Lung (tissue), 12 donors: Measurements from ENCODE around the gene P2RX7. TPM values are rescaled to one million over a fixed set of nuclear protein-coding genes. Genes with fewer than 3 reads are reported as not detected.
"Not testable (repeated sequence)": the region's sequence is repeated elsewhere in the genome, so short reads cannot be mapped to it uniquely, and the experiment has no call there.

ENCODE experiments used
- ATAC-seq: fragments of 200-7000 bp; cut with Tn5 transposase; one replicate; pipeline ENCODE4 v1.9.1; 2020; ENCODE audit warnings: moderate number of reproducible peaks; ENCODE audit not compliant: insufficient read depth, low FRiP score
- DNase-seq, 3 donors: peaks; one replicate each; pipeline ENCODE4 v3.0.0-alpha.2; 2013 to 2017
- H3K27ac ChIP-seq, 2 donors: one replicate each; pipeline ENCODE4 v1.5.1; 2013; ENCODE audit warnings: mild to moderate bottlenecking in 2 of 2, moderate library complexity in 2 of 2, control low read depth in 1 of 2, inconsistent platforms in 1 of 2, low read depth in 1 of 2, low read length in 1 of 2
- H3K27me3 ChIP-seq, 3 donors: one replicate each; pipeline ENCODE4 v1.5.1; 2013; ENCODE audit warnings: low read length in 2 of 3; ENCODE audit not compliant: control insufficient read depth in 3 of 3, insufficient read depth in 3 of 3
- H3K36me3 ChIP-seq, 4 donors: one replicate each; pipeline ENCODE4 v1.5.1; 2013; ENCODE audit warnings: low read length in 4 of 4, mild to moderate bottlenecking in 1 of 4, moderate library complexity in 1 of 4; ENCODE audit not compliant: control insufficient read depth in 4 of 4, insufficient read depth in 4 of 4
- H3K4me1 ChIP-seq, 5 donors: one replicate each; pipeline ENCODE4 v1.5.1; 2013; ENCODE audit warnings: low read length in 5 of 5, mild to moderate bottlenecking in 2 of 5, moderate library complexity in 1 of 5; ENCODE audit not compliant: control insufficient read depth in 5 of 5, insufficient read depth in 5 of 5
- H3K4me3 ChIP-seq: one replicate; pipeline ENCODE4 v1.5.1; 2013; ENCODE audit warnings: mild to moderate bottlenecking, control low read depth, moderate library complexity
- H3K9ac ChIP-seq, 2 donors: one replicate each; pipeline ENCODE4 v1.5.1; 2013; ENCODE audit warnings: low read length in 2 of 2, control low read depth in 1 of 2; ENCODE audit not compliant: insufficient read depth in 1 of 2
- H3K9me3 ChIP-seq, 4 donors: one replicate each; pipeline ENCODE4 v1.5.1; 2013; ENCODE audit warnings: low read length in 3 of 4, mild to moderate bottlenecking in 1 of 4, moderate library complexity in 1 of 4; ENCODE audit not compliant: control insufficient read depth in 4 of 4, insufficient read depth in 3 of 4
- WGBS, 2 donors: extraction: QIAGEN DNeasy Blood & Tissue Kit; methylation state at CpG; one replicate each; pipeline ENCODE4 v1.1.7; 2013; 5-methylcytosine and 5-hydroxymethylcytosine counted together
- polyA plus RNA-seq, 2 donors: library from polyadenylated mRNA; stranded (reverse); fragments of 200-250 nt; gene quantifications; one replicate each; pipeline ENCODE4 v1.2.1, GENCODE V29; 2013
- total RNA-seq, 2 donors: library from RNA; depleted of rRNA in 1 of 2; stranded (reverse); fragments of >200 nt in 1 of 2; gene quantifications; one replicate each; pipeline ENCODE4 v1.2.1, GENCODE V29; 2014 to 2021
- TF ChIP-seq, protein P1 (sequence below): IDR thresholded peaks from 2 replicates; pipeline ENCODE4 v1.5.1; 2012; ENCODE audit warnings: mild to moderate bottlenecking; ENCODE audit errors: control extremely low read depth, extremely low read depth
- donor health status: control.
- donor health status: control.
- donor health status: Bipolar disorder and iron deficiency.
- donor health status: healthy.
- donor health status: DM: yes; HTN: yes; CAD: no.

Gene P2RX7
- total and polyA plus RNA-seq, 4 donors: 5.3 to 17.1 (median 8.3) TPM

DNA sequence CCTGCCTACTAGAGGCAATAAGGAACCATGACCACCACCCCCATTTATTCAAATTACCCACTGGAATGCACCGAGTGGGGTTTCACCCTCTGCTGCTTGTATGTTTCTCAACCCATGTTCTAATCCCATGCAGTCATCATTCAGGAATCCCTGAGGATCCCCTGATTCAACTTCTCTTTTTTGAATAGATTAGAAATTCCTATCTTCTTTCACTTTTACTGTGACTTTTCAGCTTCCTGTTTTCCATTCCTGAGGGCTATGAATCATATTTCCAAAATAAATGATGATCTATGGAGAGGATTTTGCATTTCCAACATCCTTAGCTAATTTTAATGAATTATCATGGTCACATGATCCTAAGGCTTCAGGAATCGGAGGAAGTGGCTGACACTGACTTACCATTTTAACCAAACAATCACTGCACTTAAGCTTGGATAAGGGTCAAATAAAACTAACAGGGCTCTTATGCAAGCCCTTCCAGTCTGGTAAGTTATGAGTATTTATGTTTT is 57.9 kb downstream of the P2RX7 start:
- DNase-seq: no peak
- no peak overlapping the region for H3K9ac ChIP-seq
- peak; percentile 75 for ATAC-seq

DNA sequence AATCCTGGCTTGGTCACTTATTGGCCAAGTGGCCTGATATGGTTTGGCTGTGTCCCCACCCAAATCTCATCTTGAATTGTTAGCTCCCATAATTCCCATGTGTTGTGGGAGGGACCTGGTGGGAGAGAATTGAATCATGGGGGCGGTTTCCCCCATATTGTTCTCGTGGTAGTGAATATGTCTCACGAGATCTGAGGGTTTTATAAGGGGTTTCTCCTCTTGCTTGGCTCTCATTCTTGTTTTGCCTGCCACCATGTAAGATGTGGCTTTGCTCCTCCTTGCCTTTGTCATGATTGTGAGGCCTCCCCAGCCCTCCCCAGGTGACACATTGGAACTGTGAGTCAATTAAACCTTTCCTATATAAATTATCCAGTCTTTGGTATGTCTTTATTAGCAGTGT is 58.5 kb downstream of the P2RX7 start:
- peaks cover 0 to 1% (median 0%) of the 10 kb centered on the region in 4 donors for H3K9me3 ChIP-seq
- DNase-seq (no peak), ATAC-seq (no peak)
- TF ChIP-seq, protein P1, sequence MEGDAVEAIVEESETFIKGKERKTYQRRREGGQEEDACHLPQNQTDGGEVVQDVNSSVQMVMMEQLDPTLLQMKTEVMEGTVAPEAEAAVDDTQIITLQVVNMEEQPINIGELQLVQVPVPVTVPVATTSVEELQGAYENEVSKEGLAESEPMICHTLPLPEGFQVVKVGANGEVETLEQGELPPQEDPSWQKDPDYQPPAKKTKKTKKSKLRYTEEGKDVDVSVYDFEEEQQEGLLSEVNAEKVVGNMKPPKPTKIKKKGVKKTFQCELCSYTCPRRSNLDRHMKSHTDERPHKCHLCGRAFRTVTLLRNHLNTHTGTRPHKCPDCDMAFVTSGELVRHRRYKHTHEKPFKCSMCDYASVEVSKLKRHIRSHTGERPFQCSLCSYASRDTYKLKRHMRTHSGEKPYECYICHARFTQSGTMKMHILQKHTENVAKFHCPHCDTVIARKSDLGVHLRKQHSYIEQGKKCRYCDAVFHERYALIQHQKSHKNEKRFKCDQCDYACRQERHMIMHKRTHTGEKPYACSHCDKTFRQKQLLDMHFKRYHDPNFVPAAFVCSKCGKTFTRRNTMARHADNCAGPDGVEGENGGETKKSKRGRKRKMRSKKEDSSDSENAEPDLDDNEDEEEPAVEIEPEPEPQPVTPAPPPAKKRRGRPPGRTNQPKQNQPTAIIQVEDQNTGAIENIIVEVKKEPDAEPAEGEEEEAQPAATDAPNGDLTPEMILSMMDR: no peak
- no peaks in the 10 kb centered on the region for H3K27me3 ChIP-seq
- H3K9ac ChIP-seq: no peak overlapping the region
- H3K36me3 ChIP-seq: peaks cover 0 to 2% (median 0%) of the 10 kb centered on the region in 4 donors
- H3K27ac ChIP-seq: no peak overlapping the region
- WGBS, 2 donors: 96 to 99% methylated on average over 3 of the region's 3 CpGs
- H3K4me3 ChIP-seq: no peak overlapping the region
- H3K4me1 ChIP-seq: peaks cover 0 to 2% (median 0%) of the 10 kb centered on the region in 5 donors

More for the DNA sequence above, 57.9 kb downstream of the P2RX7 start:
- Histone ChIP-seq H3K9me3 (peaks cover 0 to 3% (median 0%) of the 10 kb centered on the region in 4 donors), H3K27ac (no peak overlapping the region), H3K36me3 (peaks cover 0 to 3% (median 0%) of the 10 kb centered on the region in 4 donors), H3K4me1 (peaks cover 0 to 2% (median 0%) of the 10 kb centered on the region in 5 donors), H3K27me3 (no peaks in the 10 kb centered on the region), H3K4me3 (no peak overlapping the region)
- WGBS, 2 donors: 14 to 28% methylated on average over 2 of the region's 2 CpGs
- TF ChIP-seq, protein P1: no peak

DNA sequence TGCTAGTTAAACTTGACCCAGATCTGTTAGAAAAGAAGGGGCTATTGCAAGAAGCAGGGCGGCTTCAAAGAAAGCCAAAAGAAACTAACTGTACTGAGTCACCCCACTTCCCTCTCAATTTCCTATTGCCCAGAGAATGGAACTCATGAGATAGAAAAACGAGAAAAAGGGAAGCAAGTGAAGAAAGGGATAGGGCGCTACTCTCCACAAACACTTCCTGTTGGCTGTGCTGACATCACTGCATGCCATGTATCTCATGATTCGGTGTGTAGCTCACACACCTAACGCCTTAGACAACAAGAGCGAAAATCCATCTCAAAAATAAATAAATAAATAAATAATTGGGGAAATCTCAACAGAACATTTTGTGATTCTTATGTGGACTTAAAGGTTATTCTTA is 64.2 kb downstream of the P2RX7 start:
- TF ChIP-seq, protein P1: no peak
- ATAC-seq: no peak
- H3K27me3 ChIP-seq: no peaks in the 10 kb centered on the region
- no peaks in the 10 kb centered on the region for H3K9me3 ChIP-seq
- H3K27ac ChIP-seq: no peak overlapping the region
- H3K36me3 ChIP-seq: no peaks in the 10 kb centered on the region
- H3K4me3 ChIP-seq: no peak overlapping the region
- no peaks in the 10 kb centered on the region for H3K4me1 ChIP-seq
- 24 to 52% methylated on average over 6 of the region's 6 CpGs for WGBS, 2 donors
- H3K9ac ChIP-seq: no peak overlapping the region
- peak in 1 of 3 donors; percentile 26 for DNase-seq

DNA sequence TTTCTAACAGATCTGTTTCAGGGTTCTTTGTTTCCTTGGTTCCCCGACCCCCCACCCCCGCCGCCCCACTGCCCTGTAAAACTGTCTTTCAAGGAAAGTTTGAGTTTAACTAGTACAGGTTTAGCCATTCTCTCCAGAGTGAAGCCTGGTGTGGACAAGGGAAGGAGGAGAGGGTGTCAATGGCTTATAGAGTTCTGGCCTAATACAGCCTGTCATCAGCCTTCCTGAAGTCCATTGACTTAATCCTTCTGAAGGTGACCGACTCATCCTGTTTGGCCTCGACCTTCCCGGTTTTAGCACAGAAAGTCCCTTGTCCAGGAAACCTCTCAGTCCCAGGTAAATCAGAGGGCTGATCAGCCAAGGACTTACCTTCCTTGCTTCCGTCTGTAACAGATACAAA is 66.3 kb downstream of the P2RX7 start:
- Histone ChIP-seq H3K9ac (no peak overlapping the region), H3K27me3 (no peaks in the 10 kb centered on the region), H3K9me3 (no peaks in the 10 kb centered on the region), H3K4me3 (no peak overlapping the region), H3K27ac (no peak overlapping the region), H3K4me1 (peaks cover 0 to 10% (median 0%) of the 10 kb centered on the region in 5 donors), H3K36me3 (no peaks in the 10 kb centered on the region)
- DNase-seq (no peak), ATAC-seq (no peak)
- TF ChIP-seq, protein P1: no peak
- 75 to 77% methylated on average over 7 of the region's 7 CpGs for WGBS, 2 donors

DNA sequence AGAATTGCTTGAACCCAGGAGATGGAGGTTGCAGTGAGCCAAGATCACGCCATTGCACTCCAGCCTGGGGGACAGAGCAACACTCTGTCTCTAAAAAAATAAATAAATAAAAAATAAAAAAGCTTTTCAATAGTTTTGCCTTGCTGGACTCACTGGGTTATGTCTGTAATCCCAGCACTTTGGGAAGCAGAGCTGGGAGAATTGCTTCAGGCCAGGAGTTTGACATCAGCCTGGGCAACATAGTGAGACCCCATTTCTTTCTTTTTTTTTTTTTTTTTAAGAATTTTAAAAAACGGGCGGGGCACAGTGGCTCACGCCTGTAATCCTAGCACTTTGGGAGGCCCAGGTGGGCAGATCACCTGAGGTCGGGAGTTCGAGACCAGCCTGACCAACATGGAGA is 68.5 kb downstream of the P2RX7 start:
- not testable (repeated sequence) for H3K36me3 ChIP-seq, H3K9ac ChIP-seq, H3K4me1 ChIP-seq, H3K9me3 ChIP-seq, H3K27me3 ChIP-seq, DNase-seq, H3K4me3 ChIP-seq, H3K27ac ChIP-seq, ATAC-seq
- WGBS, 2 donors: 96 to 97% methylated on average over 6 of the region's 6 CpGs
